Hippocampal formation (tissue), 2 donors: ENCODE results near the gene USP40.

Source experiments
- DNase-seq, 2 donors: peaks; one replicate each; lab custom pipeline; 2025; lab: John Stamatoyannopoulos, UW

USP40 gene

GRCh38 chr2:233556881-233557736 lies 9.5 kb downstream of the USP40 start:
- no peak for DNase-seq

- DNase-seq, result no peak
Observed at GRCh38 chr2:233553366-233553765, 13.2 kb downstream of the USP40 start.

GRCh38 chr2:233551491-233551890 lies 15.1 kb downstream of the USP40 start:
- no peak for DNase-seq

GRCh38 chr2:233546774-233547173 lies 19.8 kb downstream of the USP40 start:
- DNase-seq, result peak in 1 of 2 donors; percentile 12

GRCh38 chr2:233546101-233546500 lies 20.5 kb downstream of the USP40 start:
- DNase-seq, result no peak

- no peak for DNase-seq
Observed at GRCh38 chr2:233544200-233544610, 22.4 kb downstream of the USP40 start.

GRCh38 chr2:233542507-233542906 lies 24.1 kb downstream of the USP40 start:
- no peak for DNase-seq

GRCh38 chr2:233538741-233539140 lies 27.8 kb downstream of the USP40 start:
- DNase-seq, result no peak

- DNase-seq, result no peak
Observed at GRCh38 chr2:233535271-233535670, 31.3 kb downstream of the USP40 start.

GRCh38 chr2:233532971-233533370 lies 33.6 kb downstream of the USP40 start:
- no peak for DNase-seq

GRCh38 chr2:233531955-233532354 lies 34.6 kb downstream of the USP40 start:
- DNase-seq, result no peak

GRCh38 chr2:233530381-233530780 lies 36.2 kb downstream of the USP40 start:
- DNase-seq, result no peak

GRCh38 chr2:233528182-233528581 lies 38.4 kb downstream of the USP40 start:
- no peak for DNase-seq

- DNase-seq, result no peak
Observed at GRCh38 chr2:233525791-233526190, 40.8 kb downstream of the USP40 start.

GRCh38 chr2:233519787-233520611 lies 46.6 kb downstream of the USP40 start:
- no peak for DNase-seq

GRCh38 chr2:233513953-233514655 lies 52.5 kb downstream of the USP40 start:
- no peak for DNase-seq

GRCh38 chr2:233503947-233504637 lies 62.5 kb downstream of the USP40 start:
- DNase-seq, result no peak

- DNase-seq, result no peak
Observed at GRCh38 chr2:233503481-233503880, 63.1 kb downstream of the USP40 start.

GRCh38 chr2:233501198-233502076 lies 65.1 kb downstream of the USP40 start:
- peak in 1 of 2 donors; percentile 14 for DNase-seq

GRCh38 chr2:233499928-233500327 lies 66.7 kb downstream of the USP40 start:
- no peak for DNase-seq

GRCh38 chr2:233498126-233498525 lies 68.5 kb downstream of the USP40 start:
- DNase-seq, result no peak
